MM.1S (cell line): ENCODE measurements around the gene TARP.

ENCODE experiments used
- CTCF ChIP-seq: fragments of 300-600 bp; sonication (generic); IDR thresholded peaks from 2 replicates; pipeline ENCODE4 v1.5.1; 2016; ENCODE audit warnings: antibody characterized with exemption, low read length, mixed read lengths
- EZH2 ChIP-seq: fragments of 300-600 bp; sonication (generic); optimal IDR thresholded peaks from 2 replicates; pipeline ENCODE3; 2017; ENCODE audit warnings: low read depth, mild to moderate bottlenecking, antibody characterized with exemption, low read length, mixed read lengths
- EZH2phosphoT487 ChIP-seq: fragments of 300-600 bp; sonication (generic); IDR thresholded peaks from 2 replicates; pipeline ENCODE4 v1.6.1; 2018; ENCODE audit warnings: antibody characterized with exemption, low read length

GRCh38 chr7:38303866-38304265 is 30.4 kb upstream of the TARP start:
- TF ChIP-seq CTCF (no peak), EZH2phosphoT487 (no peak), EZH2 (no peak)
